Astrocyte of the spinal cord (primary cell): ENCODE measurements around the gene FCGR1A.
"Not testable (repeated sequence)": the region's sequence is repeated elsewhere in the genome, so short reads cannot be mapped to it uniquely, and the experiment has no call there.

Source experiments
- DNase-seq: peaks from one replicate; pipeline ENCODE4 v3.0.0; 2011; ENCODE audit warnings: low read depth, low spot score
- H3K4me3 ChIP-seq: 2 replicates; pipeline ENCODE4 v1.5.1; 2011; ENCODE audit warnings: low read depth, mild to moderate bottlenecking, low read length, moderate library complexity
- CTCF ChIP-seq: IDR thresholded peaks from 2 replicates; pipeline ENCODE4 v1.5.1; 2012; ENCODE audit warnings: low read depth, mild to moderate bottlenecking, low read length, inconsistent platforms
- in situ Hi-C: cut with HindIII; loops from 2 replicates; pipeline ENCODE4 v1.10.0; 2017; ENCODE audit warnings: low sequenced_read_pairs

Gene FCGR1A

GRCh38 chr1:149770661-149771060 lies 11.8 kb upstream of the FCGR1A start:
- in situ Hi-C loops, DNase-seq, H3K4me3 ChIP-seq: not testable (repeated sequence)

- in situ Hi-C loops, DNase-seq, H3K4me3 ChIP-seq: not testable (repeated sequence)
These were observed 10.7 kb upstream of the FCGR1A start for GRCh38 chr1:149771653-149772425.

GRCh38 chr1:149775510-149776147 lies 6.9 kb upstream of the FCGR1A start:
- in situ Hi-C loops, H3K4me3 ChIP-seq: not testable (repeated sequence)

GRCh38 chr1:149777084-149777483 lies 5.4 kb upstream of the FCGR1A start:
- DNase-seq, H3K4me3 ChIP-seq, in situ Hi-C loops: not testable (repeated sequence)

More at GRCh38 chr1:149775510-149776147, 6.9 kb upstream of the FCGR1A start:
- not testable (repeated sequence) for DNase-seq

- in situ Hi-C loops, H3K4me3 ChIP-seq, DNase-seq: not testable (repeated sequence)
These were observed 4.2 kb upstream of the FCGR1A start for GRCh38 chr1:149778313-149778712.

- DNase-seq, H3K4me3 ChIP-seq, in situ Hi-C loops: not testable (repeated sequence)
These were observed 995 bp upstream of the FCGR1A start for GRCh38 chr1:149781413-149781984.

- H3K4me3 ChIP-seq, DNase-seq, in situ Hi-C loops: not testable (repeated sequence)
These were observed 795 bp downstream of the FCGR1A start for GRCh38 chr1:149783289-149783688.

GRCh38 chr1:149783868-149784267 lies 1.4 kb downstream of the FCGR1A start:
- in situ Hi-C loops, H3K4me3 ChIP-seq, DNase-seq: not testable (repeated sequence)

GRCh38 chr1:149787688-149788451 lies 5.4 kb downstream of the FCGR1A start:
- in situ Hi-C loops = not testable (repeated sequence)

GRCh38 chr1:149792502-149792901 lies 10.0 kb downstream of the FCGR1A start:
- in situ Hi-C loops = not testable (repeated sequence)
- H3K4me3 ChIP-seq = peak overlapping the region; percentile 37
- TF ChIP-seq CTCF = peak; percentile 14
- peak; percentile 0 for DNase-seq

More at GRCh38 chr1:149787688-149788451, 5.4 kb downstream of the FCGR1A start:
- H3K4me3 ChIP-seq, DNase-seq: not testable (repeated sequence)

GRCh38 chr1:149792912-149793515 lies 10.5 kb downstream of the FCGR1A start:
- peak overlapping the region; percentile 37 for H3K4me3 ChIP-seq
- in situ Hi-C loops = not testable (repeated sequence)
- peak; percentile 27 for DNase-seq
- peak; percentile 54 for TF ChIP-seq CTCF

- DNase-seq, in situ Hi-C loops, H3K4me3 ChIP-seq: not testable (repeated sequence)
These were observed 11.4 kb downstream of the FCGR1A start for GRCh38 chr1:149793885-149794284.

GRCh38 chr1:149801628-149802027 lies 19.1 kb downstream of the FCGR1A start:
- in situ Hi-C loops = not testable (repeated sequence)

More at GRCh38 chr1:149801628-149802027, 19.1 kb downstream of the FCGR1A start:
- not testable (repeated sequence) for H3K4me3 ChIP-seq, DNase-seq
